ENCODE results near the gene TRPM3.
A peak's percentile ranks its signal among the peaks of the same experiment; 100 is the strongest.

Gene TRPM3

GRCh38 chr9:70519912-70520724, 601.3 kb downstream of the TRPM3 start:
- Histone ChIP-seq H3K27ac (no peak overlapping the region), H3K9me3 (peaks cover 26% of the 10 kb centered on the region), H3K4me2 (no peak overlapping the region), H3K4me1 (peaks cover 8% of the 10 kb centered on the region; the same call in 1 of the 2 replicates), H4K20me1 (no peaks in the 10 kb centered on the region), H3K4me3 (no peak overlapping the region), H3K27me3 (no peaks in the 10 kb centered on the region), H3K36me3 (0 out of 2 replicates have a peak, but pooled peaks cover 4% of the 10 kb centered on the region), H3K9ac (no peak overlapping the region)
- TF ChIP-seq Cebpa-rat (IDR thresholded peaks at IDR 0.05): no peak

DNA sequence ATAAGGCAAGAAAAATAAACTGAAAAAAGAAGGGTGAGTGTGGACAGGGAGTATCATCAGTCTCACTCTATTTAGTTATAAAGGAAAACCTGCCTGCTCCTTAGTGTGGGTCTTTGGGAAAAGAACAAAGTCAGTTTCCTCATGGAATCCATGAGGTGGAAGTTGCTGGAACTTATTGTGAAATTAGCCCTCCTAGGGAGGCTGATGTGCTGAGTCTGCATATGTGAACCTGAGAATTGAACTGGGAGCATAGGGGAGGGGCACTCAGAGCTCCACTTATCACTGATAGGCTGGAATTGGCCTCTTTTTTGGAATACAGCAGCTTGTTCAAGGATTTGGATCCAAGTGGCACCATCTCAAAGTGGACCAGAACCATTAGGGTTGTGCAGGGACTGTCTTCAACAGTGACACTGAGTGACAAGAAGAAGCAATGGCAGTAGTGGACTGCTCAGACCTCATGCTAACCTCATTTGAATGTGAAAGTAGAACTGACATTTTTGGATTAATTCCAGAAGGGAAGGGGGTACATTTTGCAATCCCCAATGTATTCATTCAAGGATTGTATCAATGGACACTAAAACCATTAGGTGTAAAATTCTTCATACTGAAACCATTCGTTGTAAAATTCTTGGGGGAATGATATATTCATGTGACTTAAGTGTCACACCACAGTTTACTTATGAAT, 603.4 kb downstream of the TRPM3 start:
- Histone ChIP-seq H3K27ac (no peak overlapping the region), H3K36me3 (no peaks in the 10 kb centered on the region), H4K20me1 (no peaks in the 10 kb centered on the region), H3K9ac (no peak overlapping the region), H3K9me3 (peaks cover 6% of the 10 kb centered on the region), H3K4me1 (peaks cover 8% of the 10 kb centered on the region; the same call in 1 of the 2 replicates), H3K4me2 (no peak overlapping the region), H3K4me3 (no peak overlapping the region), H3K27me3 (no peaks in the 10 kb centered on the region)
- TF ChIP-seq Cebpa-rat (IDR thresholded peaks at IDR 0.05): no peak

DNA sequence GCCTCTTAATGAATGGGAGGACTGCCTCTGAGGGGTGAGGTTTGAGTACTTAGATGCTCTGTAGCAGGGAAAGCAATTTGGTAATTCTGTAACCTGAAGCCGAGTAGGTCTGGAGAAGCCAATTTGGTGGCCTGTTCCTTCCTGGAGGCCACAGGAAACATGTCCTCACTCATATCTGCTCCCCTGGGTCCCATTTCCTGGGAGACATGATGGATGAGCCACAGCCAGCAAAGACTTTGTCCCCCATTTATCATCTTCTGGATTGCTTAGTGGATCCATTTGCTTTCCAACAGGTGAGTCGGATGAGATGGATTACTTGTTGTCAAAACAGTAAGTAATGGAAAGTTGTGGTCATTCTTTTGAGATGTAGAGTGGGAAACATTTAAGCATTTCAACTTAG, 607.1 kb downstream of the TRPM3 start:
- no peak overlapping the region for H3K4me3 ChIP-seq
- no peaks in the 10 kb centered on the region for H3K27me3 ChIP-seq
- no peaks in the 10 kb centered on the region for H4K20me1 ChIP-seq
- H3K36me3 ChIP-seq: no peaks in the 10 kb centered on the region
- H3K9me3 ChIP-seq: no peaks in the 10 kb centered on the region
- TF ChIP-seq Cebpa-rat (IDR thresholded peaks at IDR 0.05): no peak
- no peak overlapping the region for H3K9ac ChIP-seq
- no peak overlapping the region for H3K27ac ChIP-seq
- H3K4me1 ChIP-seq: no peaks in the 10 kb centered on the region
- no peak overlapping the region for H3K4me2 ChIP-seq

DNA sequence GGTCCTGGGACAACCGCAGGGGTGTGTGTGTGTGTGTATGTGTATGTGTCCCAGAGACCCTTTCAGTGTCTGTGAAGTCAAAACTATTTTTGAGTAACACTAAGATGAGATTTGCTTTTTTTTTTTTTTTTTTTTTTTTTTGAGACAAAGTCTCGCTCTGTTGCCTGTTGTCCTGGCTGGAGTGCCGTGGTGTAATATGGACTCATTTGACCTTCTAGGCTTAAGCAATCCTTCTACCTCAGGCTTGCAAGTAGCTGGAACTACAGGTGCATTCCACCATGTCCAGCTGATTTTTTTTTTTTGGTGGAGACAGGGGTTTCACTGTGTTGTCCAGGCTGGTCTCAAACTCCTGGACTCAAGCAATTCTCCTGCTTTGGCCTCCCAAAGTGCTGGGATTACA, 609.6 kb downstream of the TRPM3 start:
- no peak overlapping the region for H3K27ac ChIP-seq
- no peak overlapping the region for H3K9ac ChIP-seq
- H3K27me3 ChIP-seq: no peaks in the 10 kb centered on the region
- TF ChIP-seq Cebpa-rat (IDR thresholded peaks at IDR 0.05): no peak
- no peaks in the 10 kb centered on the region for H3K9me3 ChIP-seq
- no peak overlapping the region for H3K4me3 ChIP-seq
- no peaks in the 10 kb centered on the region for H3K36me3 ChIP-seq
- H3K4me1 ChIP-seq: no peaks in the 10 kb centered on the region
- no peaks in the 10 kb centered on the region for H4K20me1 ChIP-seq
- no peak overlapping the region for H3K4me2 ChIP-seq

DNA sequence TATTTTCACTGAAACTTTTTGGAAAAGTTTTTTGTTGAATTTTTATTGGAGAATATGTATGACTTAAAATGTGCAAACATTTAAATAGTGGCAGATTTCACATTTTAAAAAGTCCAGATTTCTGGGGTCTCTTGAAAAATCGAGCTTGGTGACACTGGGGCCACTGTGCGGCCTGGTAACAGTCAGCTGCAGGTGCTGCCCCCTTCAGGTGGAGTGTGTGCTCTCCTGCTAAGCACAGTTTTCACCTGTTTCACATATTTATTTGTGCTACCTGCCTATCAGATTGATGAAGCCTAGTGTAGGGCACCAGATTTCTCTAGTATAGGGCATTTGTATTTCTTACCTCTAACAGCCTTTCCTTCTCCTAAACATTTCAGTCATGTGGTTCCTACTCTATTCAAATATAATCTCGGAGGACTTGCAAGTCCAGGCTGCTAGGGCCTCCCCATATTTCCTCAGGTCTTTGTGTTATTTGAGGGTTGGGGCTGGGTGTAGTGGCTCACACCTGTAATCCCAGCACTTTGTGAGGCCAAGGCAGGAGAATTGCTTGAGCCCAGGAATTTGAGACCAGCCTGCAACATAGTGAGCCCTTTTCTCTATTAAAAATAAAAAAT, 611.2 kb downstream of the TRPM3 start:
- H4K20me1 ChIP-seq: no peaks in the 10 kb centered on the region
- no peak overlapping the region for H3K4me3 ChIP-seq
- H3K9ac ChIP-seq: no peak overlapping the region
- no peaks in the 10 kb centered on the region for H3K27me3 ChIP-seq
- H3K4me2 ChIP-seq: no peak overlapping the region
- TF ChIP-seq Cebpa-rat (IDR thresholded peaks at IDR 0.05): no peak
- H3K27ac ChIP-seq: no peak overlapping the region
- H3K36me3 ChIP-seq: no peaks in the 10 kb centered on the region
- H3K9me3 ChIP-seq: no peaks in the 10 kb centered on the region
- H3K4me1 ChIP-seq: peaks cover 12% of the 10 kb centered on the region

GRCh38 chr9:70506159-70506558, 615.3 kb downstream of the TRPM3 start:
- no peak for TF ChIP-seq Cebpa-rat (IDR thresholded peaks at IDR 0.05)

GRCh38 chr9:70504834-70505233, 616.6 kb downstream of the TRPM3 start:
- Histone ChIP-seq H3K9ac (no peak overlapping the region), H3K36me3 (no peaks in the 10 kb centered on the region), H3K27ac (no peak overlapping the region), H3K27me3 (no peaks in the 10 kb centered on the region), H3K4me3 (no peak overlapping the region), H3K9me3 (no peaks in the 10 kb centered on the region), H3K4me2 (peak overlapping the region; percentile 55), H3K4me1 (peaks cover 27% of the 10 kb centered on the region), H4K20me1 (no peaks in the 10 kb centered on the region)
- no peak for TF ChIP-seq Cebpa-rat (IDR thresholded peaks at IDR 0.05)

More at GRCh38 chr9:70506159-70506558, 615.3 kb downstream of the TRPM3 start:
- H4K20me1 ChIP-seq: no peaks in the 10 kb centered on the region
- H3K27me3 ChIP-seq: no peaks in the 10 kb centered on the region
- H3K27ac ChIP-seq: no peak overlapping the region
- H3K4me1 ChIP-seq: peaks cover 27% of the 10 kb centered on the region
- no peaks in the 10 kb centered on the region for H3K36me3 ChIP-seq
- H3K4me3 ChIP-seq: no peak overlapping the region
- no peak overlapping the region for H3K9ac ChIP-seq
- H3K4me2 ChIP-seq: peak overlapping the region; percentile 55; the same call in 1 of the 2 replicates
- H3K9me3 ChIP-seq: no peaks in the 10 kb centered on the region

DNA sequence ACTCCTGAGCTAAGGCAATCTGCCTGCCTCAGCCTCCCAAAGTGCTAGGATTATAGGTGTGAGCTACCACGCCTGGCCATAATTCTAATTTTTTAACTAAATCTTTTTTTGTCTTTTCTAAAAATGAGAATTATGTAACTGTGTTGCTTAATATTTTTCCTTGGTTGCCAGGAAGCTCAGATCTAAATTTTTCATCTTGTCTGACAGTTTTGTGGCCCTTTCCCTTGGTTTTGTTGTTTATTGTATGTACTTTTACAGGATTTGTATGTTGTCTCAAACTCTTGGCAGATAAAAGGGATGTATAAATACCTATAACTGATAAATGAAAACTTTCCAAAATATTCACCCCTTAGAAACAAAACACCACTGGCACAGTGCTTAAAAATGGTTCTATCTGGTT, 618.7 kb downstream of the TRPM3 start:
- TF ChIP-seq Cebpa-rat (IDR thresholded peaks at IDR 0.05): no peak
- Histone ChIP-seq H3K4me2 (no peak overlapping the region), H3K27me3 (no peaks in the 10 kb centered on the region), H3K36me3 (no peaks in the 10 kb centered on the region), H3K9me3 (no peaks in the 10 kb centered on the region), H4K20me1 (no peaks in the 10 kb centered on the region), H3K27ac (no peak overlapping the region), H3K4me1 (peaks cover 27% of the 10 kb centered on the region), H3K9ac (no peak overlapping the region), H3K4me3 (no peak overlapping the region)

DNA sequence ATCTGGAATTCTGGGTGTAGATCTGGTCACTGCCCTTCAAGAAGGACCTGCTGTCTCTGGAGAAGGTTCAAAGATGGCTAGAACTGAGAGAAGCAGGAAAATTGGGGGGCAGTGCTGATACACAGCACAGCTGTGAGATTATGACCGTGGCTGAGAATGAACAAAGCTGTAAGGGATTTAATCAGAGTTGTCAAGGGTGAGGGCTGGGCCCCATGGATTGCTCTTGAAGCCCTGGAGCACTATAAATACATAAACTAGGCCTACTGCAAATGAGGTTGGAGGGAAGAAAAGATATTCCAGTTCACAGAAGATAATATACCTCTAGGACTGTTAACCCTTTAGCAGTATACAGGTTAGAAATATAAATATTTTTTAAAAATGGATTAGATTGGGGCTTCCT, 620.6 kb downstream of the TRPM3 start:
- H3K9me3 ChIP-seq: no peaks in the 10 kb centered on the region
- H3K27ac ChIP-seq: no peak overlapping the region
- H3K27me3 ChIP-seq: no peaks in the 10 kb centered on the region
- no peak for TF ChIP-seq Cebpa-rat (IDR thresholded peaks at IDR 0.05)
- no peaks in the 10 kb centered on the region for H4K20me1 ChIP-seq
- H3K4me2 ChIP-seq: no peak overlapping the region
- peaks cover 21% of the 10 kb centered on the region for H3K4me1 ChIP-seq
- H3K9ac ChIP-seq: no peak overlapping the region
- no peaks in the 10 kb centered on the region for H3K36me3 ChIP-seq
- H3K4me3 ChIP-seq: no peak overlapping the region

DNA sequence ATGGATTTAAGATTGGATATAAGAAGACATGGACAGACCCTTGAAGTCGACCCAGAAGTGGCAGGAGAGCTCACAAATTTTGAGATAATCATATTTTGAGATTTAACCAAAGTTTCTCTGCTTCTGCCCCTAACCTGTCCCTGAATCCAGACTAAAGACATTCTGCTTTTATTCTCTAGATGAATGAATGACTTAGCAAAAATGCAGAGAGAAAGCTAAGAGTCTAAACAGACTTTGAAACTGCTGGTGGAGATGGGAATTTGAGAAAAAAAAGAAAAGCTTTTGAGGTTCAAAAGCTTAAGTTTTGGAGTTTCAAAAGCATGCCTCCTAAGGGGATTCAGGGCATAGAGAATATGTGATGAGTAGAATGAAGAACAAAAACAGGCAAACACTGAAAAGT, 621.8 kb downstream of the TRPM3 start:
- no peak for TF ChIP-seq Cebpa-rat (IDR thresholded peaks at IDR 0.05)
- H3K9me3 ChIP-seq: no peaks in the 10 kb centered on the region

More for the DNA sequence above, 621.8 kb downstream of the TRPM3 start:
- Histone ChIP-seq H3K4me2 (no peak overlapping the region), H4K20me1 (no peaks in the 10 kb centered on the region), H3K4me1 (peaks cover 21% of the 10 kb centered on the region), H3K36me3 (no peaks in the 10 kb centered on the region), H3K27me3 (no peaks in the 10 kb centered on the region), H3K4me3 (no peak overlapping the region), H3K9ac (no peak overlapping the region), H3K27ac (no peak overlapping the region)
